ENCODE results near the gene ERCC3.

The ERCC3 gene
- 20.8 to 54.4 (median 41.1) reads per million in 18 experiments for total RNA-seq

DNA sequence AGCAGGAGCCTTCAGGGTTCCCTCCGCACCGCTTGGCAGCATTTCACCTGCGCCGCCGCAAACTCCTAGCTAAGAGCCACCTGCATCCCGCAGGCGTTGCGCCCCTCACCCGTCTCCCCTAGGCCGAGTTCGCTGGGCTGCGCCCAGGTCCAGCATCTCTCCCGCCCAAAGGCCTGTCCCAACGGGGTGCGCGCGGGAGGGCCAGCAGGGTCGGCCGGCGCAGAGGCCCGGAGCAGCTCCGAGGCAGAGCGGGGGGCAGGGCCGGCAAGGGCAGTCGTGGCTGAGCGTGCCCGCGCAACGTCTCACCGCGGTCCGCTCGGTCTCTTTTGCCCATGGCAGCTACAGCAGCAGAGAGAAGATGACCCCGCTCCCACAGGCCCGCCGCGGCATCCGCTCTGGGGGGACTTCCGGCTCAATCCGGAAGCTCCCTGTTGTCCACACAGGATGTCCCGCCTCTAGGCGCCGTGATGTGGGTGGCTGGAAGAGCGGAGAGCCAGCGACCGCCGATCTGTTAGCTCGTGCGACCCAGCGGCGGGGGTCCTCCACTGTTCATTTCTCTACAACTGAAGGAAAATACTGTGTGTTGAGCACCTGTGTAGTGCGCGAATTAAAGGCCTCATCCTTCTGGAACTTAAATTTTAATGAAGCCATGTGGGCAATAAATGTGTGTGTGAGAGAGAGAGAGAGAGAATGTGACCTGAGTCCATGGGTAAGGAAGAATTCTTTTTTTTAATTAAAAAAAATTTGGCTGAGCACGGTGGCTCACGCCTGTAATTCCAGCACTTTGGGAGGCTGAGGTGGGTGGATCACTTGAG lies at the start of gene ERCC3:
TSS of gene ERCC3 (minus strand) at position 397 of the 815 bp plus-strand sequence. CDS start at position 334, 63 bp downstream.
- DNase-seq = peak; percentile 73 to 85

DNA sequence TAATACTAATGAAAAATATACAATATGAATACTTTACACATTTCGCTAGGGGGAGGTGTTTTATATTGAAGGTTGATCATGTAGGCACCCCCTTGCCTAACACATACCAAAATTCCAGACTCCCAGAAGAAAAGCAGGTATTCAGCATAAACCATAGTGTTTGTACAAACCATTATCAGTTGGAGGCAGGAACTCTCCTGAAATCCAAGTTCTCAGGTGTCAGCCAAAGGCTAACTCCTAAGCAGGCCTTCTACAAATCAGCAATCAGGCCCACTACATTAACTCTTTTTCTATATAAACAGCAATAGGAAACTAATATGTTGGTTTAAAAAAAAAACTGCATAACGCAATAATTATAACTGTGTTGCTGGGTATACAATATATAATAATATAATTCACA lies 49.3 kb upstream of the ERCC3 start:
- DNase-seq = no peak

DNA sequence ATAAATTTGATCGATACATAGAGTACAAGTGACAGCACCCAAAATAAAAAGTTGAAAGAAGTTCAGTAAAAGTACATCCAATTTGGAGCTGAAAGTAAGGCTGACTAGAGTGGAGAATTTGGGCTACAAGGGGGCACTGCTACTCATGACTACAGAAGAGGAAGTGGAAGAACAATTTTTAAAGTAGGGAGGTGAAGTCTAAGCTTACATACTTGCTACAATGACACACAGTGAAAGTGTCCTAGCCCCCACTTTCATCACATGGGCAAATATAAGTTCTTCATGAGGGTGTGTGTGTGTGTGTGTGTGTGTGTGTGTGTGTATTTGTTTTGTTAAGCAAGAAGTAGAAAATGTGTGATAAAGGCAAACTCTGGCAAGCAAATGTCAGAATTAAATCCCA lies 48.2 kb upstream of the ERCC3 start:
- peak; percentile 27 to 52 for DNase-seq

DNA sequence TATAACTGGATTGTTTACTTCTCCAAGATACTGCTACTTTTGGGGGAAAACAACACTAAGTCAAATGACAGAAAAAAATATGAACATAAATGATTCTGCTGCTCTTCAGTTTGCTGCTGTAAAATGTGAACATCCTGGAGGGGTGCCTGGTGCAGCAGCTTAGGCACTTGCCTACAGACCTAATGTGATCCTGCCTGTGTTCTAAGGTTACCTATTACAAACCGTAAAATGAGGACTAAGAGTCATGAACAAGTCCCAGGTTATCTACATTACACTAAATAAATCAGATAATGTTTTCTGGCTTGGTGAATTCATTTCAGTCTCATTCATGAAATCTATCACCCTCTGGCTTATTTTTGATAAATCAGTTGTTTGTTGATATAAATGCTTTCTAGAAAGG lies 38.4 kb upstream of the ERCC3 start:
- no peak for DNase-seq

DNA sequence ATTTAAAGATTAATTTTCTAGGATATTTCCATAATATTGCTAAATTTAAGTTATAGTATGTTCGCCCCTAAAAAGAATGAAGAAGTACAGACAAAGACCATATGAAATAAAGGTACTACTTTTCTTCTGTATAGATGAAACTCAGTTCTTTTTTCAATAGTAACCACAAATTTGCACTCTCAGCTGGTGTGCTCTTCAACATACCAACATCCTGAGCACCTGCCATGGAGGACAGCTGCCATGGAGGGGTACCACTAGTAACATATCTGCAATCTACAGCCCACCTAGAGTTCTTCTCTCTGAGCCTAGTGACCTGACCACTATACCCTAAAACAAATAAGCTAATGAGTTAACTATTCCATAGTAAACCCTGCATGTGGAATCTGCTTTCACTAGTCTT lies 36.8 kb upstream of the ERCC3 start:
- DNase-seq = no peak

- no peak for DNase-seq
Measured at GRCh38 chr2:127326289-127326945, 32.5 kb upstream of the ERCC3 start.

DNA sequence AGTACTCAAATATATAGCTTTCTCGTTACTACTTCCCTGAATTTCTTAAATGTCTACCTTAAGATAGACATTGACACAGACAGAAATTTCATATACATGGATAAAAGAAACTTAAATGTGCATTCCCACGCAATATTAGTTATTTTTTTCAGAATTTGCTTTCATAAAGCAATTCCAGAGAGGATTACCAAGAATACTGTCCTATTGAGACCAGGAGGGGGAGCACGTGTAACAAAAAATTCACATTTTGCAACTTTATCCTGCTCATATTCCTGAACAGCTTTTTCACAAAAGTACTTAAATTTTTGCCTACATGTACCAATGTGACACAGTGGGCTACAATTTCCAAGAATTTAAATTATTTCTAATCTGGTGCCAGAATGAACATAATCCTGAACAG lies 30.7 kb upstream of the ERCC3 start:
- DNase-seq = peak; percentile 24 to 38

DNA sequence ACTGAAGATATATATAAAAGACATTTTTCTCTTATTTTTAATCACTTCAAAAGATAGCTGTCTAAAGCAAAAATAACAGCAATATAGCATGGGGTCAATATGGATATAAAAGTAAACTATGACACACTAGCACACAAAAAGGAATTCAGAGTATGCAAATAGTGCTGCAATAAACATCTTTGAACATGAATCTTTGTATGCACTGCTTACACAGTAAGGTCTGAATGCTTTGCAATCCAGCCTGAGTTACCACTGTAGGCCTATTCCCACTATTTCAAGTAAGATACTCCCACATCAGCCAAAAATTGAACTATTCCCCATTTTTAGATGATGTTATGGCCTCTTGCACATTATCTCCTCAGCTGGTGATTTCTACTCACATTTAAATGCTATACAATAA lies 27.4 kb upstream of the ERCC3 start:
- DNase-seq = peak; percentile 8 to 25

DNA sequence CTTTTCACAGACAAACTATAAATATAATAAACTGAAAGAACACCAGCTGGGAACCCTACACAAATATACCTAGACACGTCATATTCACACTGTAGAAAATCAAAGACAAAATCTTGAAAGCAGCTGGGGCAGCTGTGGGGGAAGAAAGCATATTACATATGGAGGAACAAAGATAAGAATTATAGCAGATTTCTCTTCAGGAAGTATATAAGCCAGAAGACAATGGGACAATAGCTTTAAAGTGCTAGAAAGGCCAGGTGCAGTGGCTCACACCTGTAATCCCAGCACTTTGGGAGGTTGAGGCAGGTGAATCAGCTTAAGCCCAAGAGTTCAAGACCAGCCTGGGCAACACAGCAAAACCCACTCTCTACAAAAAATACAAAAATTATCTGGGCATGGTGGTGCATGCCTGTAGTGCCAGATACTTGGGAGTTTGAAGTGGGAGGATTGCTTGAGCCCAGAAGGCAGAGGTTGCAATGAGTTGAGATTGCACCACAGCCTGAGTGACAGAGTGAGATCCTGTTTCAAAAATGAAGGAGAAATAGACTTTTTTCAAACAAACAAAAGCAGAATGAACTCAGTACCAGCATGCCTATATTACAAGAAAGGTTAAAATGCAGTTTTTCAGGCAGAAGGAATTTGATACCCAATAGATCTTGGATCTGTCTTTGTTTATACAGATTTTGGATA lies 26.8 kb upstream of the ERCC3 start:
- peak; percentile 47 to 69 for DNase-seq

GRCh38 chr2:127320067-127320466 lies 26.1 kb upstream of the ERCC3 start:
- no peak for DNase-seq

GRCh38 chr2:127314193-127314988 lies 20.4 kb upstream of the ERCC3 start:
- DNase-seq = no peak

DNA sequence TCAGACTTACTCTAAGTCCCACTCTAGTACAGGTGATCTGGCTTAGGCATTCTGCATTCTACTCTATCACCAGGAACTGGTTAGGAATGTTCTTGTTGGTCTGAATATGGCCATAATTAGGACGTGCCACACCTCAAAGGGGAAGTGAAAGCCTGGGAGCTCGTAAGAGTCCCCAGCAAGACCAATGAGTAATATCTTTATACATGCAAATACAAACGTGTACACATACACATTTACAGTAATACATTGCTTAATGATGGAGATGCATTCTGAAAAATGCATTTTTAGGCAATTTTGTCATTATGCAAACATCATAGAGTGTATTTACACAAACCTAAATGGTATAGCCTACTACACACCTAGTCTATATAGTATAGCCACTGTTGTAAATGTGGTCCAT lies 19.5 kb upstream of the ERCC3 start:
- DNase-seq = peak; percentile 66 to 79

DNA sequence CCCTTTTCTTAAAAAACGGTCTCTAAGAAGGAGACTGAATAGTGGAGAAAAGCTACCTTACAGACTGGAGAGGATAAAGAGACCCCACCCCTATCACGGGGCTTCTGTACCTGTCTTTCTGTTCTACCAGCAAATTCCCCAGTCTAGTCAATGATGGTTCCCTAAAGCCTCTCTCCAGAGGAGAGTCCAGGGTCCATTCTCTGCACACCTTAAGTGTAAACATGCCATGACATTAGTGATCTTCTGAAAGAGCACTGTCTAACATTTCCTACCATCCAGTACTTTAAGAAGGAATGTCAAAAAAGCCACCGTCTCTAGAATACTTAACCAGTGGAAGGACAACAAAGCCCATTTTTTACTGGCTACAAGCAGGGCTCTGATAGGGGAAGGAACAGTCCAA lies 17.0 kb upstream of the ERCC3 start:
- DNase-seq = no peak

DNA sequence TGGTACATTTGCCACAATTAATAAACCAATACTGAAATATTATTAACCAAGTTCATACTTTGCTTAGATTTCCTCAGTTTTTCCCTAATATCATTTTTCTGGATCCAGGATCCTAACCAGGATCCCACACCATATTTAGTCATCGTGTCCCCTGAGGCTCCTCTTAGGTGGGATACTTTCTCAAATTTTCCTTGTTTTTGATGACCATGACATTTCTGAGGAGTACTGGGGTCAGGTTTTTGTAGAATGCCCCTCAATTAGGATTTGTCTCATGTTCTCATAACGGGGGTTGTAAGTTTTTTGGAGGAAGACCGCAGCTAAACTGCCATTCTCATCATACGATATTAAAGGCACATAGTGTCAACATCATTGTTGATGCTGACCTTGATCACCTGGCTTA lies 15.5 kb upstream of the ERCC3 start:
- DNase-seq = no peak

DNA sequence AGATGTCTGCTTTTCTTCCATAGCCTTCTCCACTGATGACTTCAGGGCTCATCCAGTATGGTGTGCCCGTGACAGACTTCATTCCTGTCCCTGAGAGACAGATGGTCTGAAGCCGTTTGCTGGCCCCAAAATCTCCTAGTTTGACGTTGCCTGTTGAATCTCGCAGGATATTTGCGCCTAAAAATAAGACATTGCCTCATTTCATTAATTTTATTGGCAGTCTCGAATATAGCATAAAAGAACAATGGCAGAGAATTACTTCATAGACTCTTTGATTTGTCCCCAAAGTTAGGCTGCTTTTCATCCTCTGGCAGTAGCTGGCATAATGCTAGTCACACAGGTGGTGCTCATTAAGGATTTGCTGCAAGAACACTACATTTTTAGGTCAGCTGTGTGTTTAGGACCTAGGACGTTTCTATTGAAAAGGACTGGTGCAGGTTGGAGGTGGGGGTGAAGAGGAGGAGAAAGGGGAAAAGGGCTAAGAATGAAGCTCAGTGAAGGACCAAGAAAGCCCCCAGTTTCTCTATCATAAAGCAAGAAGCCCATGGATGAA lies 14.7 kb upstream of the ERCC3 start:
- no peak for DNase-seq

- peak; percentile 30 to 64 for DNase-seq
Measured at GRCh38 chr2:127305990-127306585, 12.1 kb upstream of the ERCC3 start.

- no peak for DNase-seq
Measured at GRCh38 chr2:127302168-127302567, 8.2 kb upstream of the ERCC3 start.

GRCh38 chr2:127293386-127293747 lies 577 bp downstream of the ERCC3 start:
- DNase-seq = no peak

GRCh38 chr2:127288274-127288673 lies 5.7 kb downstream of the ERCC3 start:
- no peak for DNase-seq

- no peak for DNase-seq
Measured at GRCh38 chr2:127283275-127283674, 10.7 kb downstream of the ERCC3 start.

DNA sequence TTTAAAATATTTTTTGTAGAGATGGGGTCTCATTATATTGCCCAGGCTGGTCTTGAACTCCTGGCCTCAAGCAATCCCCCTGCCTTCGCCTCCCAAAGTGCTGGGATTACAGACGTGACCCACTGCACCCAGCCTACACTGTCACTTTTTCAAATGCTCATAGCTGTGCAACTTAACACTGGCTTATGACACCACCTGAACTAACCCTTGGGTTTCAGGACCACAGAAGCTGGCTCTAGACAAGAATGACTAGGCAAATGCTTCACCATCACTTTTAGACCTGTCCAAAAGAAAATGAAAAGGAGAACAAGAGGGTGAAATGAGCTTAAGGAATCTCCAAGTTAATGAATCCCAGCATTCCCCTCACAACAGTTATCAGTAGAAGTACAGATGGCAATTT lies 13.3 kb downstream of the ERCC3 start:
- no peak for DNase-seq

DNA sequence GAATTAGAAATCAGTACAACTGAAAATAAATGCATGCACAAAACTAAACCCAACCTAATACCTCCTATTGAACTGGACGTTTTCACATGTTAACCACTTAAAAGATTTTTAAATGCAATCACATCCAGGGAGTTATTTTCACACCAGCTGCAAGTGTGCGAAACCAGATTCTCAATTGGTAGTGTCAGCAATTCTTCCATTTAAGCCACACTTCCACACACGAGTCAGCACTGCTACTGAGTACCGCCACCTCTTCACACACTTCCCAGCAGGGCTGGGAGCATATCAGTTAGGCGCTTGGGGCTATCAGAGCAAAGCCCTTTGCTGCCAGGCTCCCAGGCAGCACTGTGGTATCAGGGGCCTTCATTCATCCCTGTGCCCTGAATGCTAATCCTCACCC lies 14.2 kb downstream of the ERCC3 start:
- no peak for DNase-seq

Measured in inflammatory macrophage (primary cell).